Caki2 (cell line): ENCODE measurements around the gene JMJD1C. TPM values are rescaled to one million over a fixed set of nuclear protein-coding genes. Genes with fewer than 3 reads are reported as not detected.
"Not testable (repeated sequence)": the region's sequence is repeated elsewhere in the genome, so short reads cannot be mapped to it uniquely, and the experiment has no call there.

Experiments used
- DNase-seq: peaks from one replicate; pipeline ENCODE4 v3.0.0-alpha.2; 2015; ENCODE audit warnings: low read depth
- in situ Hi-C: cut with HindIII; loops from 2 replicates; pipeline ENCODE4 v1.10.0; 2016; ENCODE audit warnings: low sequenced_read_pairs, low pct_unique_long_range_greater_than_20kb, mixed read lengths
- total RNA-seq: library from RNA; depleted of rRNA; stranded (reverse); fragments of >200 nt; shearing (Covaris generic); gene quantifications from 2 replicates; pipeline ENCODE4 v1.2.3, GENCODE V29; 2014; ENCODE audit warnings: low replicate concordance

Gene JMJD1C
- total RNA-seq, 1 experiment from 2014 or later = 31.0 TPM

DNA sequence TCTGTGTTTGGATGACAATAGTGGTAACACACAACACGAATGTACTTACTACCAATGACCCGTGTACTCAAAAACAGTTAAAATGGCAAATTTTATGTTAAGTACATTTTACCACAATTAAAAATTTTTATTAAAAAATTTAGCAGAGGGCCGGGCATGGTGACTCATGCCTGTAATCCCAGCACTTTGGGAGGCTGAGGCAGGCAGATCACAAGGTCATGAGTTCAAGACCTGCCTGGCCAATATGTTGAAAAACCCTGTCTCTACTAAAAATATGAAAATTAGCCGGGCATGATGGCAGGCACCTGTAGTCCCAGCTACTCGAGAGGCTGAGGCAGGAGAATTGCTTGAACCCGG, 88.5 kb downstream of the JMJD1C start:
- DNase-seq, in situ Hi-C loops: not testable (repeated sequence)

DNA sequence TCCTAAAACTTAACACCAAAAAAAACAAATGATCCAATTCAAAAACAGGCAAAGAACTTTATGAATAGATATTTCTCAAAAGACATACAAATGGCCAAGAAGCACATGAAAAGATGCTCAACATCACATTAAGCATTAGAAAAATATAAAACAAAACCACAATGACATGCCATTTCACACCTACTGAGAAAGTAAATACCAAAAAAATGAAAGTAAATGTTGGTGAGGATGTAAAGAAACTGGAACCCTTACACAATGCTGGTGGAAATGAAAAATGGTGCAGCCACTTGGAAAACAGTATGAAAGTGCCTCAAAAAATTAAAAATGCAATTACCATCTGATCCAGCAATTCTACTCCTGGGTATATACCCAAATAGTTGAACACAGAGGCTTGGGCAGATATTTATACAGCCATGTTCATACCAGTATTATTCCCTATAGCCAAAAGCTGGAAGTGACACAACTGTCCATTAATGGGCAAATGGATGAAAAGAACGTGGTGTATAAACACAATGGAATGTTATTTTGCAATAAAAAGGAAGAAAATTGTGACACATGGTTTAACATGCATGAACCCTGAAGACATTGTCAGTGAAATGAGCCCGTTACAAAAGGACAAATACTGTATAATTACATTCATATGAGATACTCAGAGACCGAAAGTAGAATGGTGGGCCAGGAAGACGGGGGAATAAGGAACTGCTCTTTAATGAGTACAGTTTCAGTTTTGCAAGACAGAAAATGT, 89.0 kb downstream of the JMJD1C start:
- in situ Hi-C loops = no loop called here
- DNase-seq = no peak

DNA sequence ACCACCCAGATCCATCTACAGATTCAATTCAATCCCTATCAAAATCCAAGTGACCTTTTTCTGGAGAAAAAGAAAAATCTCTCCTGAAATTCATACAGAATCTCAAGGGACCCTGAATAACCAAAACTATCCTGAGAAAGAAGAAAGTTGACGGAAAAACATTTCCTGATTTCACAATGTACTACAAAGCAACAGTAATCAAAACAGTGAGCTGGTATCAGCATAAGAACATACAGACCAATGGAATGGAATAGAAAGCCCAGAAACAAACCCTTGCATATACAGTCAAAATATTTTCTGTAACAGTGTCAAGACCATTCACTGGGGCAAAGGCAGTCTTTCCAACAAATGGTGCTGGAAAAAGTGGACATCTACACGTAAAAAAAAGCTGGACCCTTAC, 89.9 kb downstream of the JMJD1C start:
- in situ Hi-C loops = no loop called here
- DNase-seq = no peak

DNA sequence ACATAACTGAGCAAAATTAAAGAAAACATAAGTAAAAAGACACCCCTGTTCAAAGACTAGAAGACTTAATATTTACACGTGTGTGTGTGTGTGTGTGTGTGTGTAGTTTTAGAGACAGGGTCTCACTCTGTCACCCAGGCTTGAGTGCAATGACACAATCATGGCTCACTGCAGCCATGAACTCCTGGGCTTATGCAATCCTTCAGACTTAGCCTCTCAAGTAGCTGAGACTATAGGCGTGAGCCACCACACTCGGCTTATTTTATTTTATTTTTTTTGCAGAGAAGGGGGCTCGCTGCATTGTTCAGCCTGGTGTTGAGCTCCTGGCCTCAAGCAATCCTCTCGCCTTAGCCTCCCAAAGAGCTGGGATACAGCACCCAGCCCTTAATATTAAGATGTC, 90.3 kb downstream of the JMJD1C start:
- no peak for DNase-seq
- in situ Hi-C loops = no loop called here

DNA sequence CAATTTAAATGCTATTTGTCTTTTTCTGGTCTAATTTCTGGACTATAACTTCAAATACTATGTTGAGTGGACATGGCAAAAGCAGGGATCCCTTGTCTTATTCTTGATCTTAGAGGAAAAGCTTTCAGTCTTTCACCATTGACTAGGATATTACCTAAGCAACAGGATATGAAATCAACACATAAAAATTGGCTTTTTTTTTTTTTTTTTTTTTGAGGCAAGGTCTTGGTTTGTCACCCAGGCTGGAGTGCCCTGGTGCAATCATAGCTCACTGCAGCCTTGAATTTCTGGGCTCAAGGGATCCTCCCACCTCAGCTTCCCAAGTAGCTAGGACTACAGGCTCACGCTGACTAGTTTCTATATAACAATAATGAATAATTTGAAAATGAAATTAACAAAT, 90.8 kb downstream of the JMJD1C start:
- DNase-seq = no peak
- in situ Hi-C loops = no loop called here

DNA sequence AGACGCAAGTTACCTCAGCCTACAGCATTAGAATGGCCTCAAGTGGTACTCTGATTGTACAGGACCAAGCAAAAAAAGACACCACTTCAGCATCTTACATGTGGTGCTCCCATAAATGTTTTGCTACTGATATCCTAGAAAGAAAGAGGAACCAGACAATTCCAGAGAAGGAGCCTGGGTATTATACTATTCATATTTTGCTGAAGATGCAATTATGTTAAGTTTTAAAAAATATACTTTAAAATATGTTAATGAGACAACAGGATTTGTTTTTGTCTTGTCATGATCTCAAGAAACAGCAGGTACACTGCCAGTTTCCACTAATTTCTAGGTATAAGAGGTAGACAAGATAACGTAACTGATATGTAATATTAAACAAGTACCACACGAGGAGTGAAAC, 92.6 kb downstream of the JMJD1C start:
- DNase-seq = no peak
- in situ Hi-C loops = no loop called here

DNA sequence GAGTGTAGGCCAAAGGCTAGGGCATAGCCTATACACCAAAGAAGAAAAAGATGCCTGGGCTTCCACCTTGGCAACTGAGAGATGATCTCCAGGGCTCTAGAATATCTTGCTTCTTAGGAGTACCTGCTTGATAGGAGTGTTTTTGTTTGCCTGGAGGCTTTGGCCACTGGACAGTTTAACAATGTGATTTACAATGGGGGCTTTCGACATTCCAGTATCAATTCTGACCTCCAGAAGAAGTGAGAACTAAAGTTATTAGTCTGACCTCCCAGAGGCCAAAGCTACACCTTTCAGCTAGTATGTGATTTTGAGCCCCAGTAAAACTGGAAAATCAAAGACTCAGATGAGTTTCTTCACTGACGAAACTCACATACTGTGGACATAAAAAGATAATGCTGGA, 96.1 kb downstream of the JMJD1C start:
- no peak for DNase-seq
- in situ Hi-C loops = no loop called here

DNA sequence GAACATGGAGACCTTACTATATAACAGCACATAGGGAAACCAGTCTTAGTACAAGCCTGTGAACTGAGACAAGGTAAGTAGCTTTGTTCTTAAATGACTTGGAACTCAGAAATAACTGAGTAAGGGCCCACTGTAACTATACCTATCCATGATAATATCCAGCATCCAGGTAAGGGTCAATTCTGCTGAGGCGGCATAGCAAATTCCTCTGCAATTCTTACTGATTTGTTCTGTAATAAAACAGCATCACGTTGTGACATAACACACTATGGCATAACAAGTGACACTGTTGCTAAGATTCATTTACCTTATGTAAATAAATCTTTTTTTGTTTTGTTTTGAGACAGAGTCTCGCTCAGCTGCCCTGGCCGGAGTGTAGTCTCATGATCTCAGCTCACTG, 97.4 kb downstream of the JMJD1C start:
- DNase-seq = no peak
- in situ Hi-C loops = no loop called here

DNA sequence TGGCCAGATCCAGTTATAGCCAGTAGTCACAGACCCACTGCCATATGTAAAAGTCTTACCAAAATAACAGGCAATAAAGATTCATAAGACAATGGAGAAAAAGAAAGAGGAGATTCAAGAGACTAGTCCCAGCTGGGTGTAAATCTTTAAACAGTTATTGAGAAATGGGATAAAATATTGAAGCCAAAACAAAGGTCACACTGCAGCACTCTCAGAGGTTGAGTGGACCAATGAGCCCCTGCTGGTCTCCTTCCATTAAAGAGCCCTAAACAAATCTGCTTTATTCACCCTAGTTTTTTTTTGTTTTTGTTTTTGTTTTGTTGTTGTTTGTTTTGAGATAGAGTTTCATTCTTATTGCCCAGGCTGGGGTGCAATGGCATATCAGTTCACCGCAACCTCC, 98.8 kb downstream of the JMJD1C start:
- DNase-seq = no peak
- in situ Hi-C loops = no loop called here

DNA sequence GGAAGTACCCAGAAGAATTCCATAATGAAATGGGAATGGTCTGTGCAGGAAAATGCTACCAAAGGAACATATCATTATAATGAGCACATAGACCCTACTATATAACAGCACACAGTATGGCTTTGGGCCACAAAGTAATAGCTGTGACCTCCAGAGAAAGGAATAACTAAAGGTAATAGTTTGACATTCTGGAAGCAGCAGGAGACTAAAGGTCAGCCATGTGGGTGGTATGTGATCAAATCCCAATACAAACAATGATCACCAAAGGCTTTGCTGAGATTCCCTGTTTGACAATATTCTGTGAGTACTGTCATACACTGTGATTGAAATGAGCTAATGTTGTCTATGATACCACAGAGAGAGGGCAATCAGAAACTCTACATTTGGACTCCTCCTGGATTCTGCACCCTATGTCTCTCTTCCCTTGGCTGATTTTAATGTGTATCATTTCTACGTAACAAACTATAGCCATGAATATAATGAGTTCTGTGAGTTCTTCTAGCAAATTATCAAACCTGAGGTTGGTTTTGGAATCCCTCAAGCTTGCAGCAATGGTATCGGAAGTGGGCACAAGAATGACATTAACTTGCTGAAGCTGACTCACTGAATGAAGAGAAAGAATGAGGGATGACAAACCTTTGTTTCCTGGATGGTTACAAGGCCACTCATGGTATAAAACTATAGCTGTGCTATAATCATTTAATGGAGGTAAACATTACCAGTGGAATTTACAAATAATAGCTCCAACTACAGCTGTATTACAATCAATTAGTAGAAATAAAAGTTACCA, 99.6 kb downstream of the JMJD1C start:
- in situ Hi-C loops = no loop called here
- peak; percentile 41 for DNase-seq

DNA sequence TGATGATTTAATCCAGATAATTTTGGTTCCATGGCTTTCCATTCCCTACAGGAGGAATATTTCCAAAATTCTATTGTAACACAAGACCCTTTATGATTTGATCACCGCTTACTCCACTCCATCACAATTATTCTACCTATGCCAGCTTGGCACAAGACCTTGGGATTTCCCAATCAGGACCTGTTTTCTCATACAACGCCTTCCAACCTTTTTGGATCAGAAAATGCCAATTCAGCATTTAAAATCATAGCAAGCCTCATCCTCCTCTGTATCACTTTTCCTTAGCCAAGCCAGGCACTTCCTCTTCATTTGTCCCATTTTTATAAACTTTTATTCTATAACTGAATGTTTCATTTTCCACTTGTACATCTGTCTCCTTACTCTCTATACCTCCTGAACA, 100.9 kb downstream of the JMJD1C start:
- DNase-seq = no peak
- in situ Hi-C loops = no loop called here

DNA sequence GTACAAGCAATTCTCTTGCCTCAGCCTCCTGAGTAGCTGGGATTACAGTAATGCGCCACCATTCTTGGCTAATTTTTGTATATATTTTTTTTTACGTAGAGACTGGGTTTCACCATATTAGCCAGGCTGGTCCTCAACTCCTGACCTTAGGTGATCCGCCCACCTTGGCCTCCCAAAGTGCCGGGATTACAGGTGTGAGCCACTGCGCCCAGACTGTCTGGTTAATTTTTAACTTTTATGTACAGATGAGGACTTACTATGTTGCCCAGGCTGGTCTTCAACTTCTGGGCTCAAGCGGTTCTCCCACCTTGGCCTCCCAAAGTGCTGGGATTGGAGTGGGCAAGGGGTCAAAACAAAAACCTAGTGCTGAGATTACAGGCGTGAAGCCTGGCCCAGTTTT, 101.8 kb downstream of the JMJD1C start:
- no peak for DNase-seq
- in situ Hi-C loops = no loop called here

DNA sequence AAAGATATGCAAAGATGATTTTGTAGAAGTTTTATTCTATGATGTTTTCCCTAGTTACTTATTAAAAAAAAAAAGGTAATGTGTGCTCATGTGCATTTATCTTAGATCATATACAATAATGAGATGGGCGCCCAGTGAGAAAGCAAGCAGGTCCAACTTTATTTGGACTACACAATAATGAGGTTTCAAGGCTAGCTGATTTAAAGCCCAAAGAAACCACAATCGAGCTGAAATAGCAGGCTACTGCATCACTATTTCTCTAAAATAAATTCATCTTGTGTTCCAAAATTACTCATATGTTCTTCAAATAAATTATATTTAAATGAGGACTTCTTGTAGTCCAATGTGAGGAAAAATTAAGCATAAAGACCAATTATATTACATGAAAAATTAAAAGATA, 110.1 kb downstream of the JMJD1C start:
- DNase-seq = no peak
- in situ Hi-C loops = no loop called here

DNA sequence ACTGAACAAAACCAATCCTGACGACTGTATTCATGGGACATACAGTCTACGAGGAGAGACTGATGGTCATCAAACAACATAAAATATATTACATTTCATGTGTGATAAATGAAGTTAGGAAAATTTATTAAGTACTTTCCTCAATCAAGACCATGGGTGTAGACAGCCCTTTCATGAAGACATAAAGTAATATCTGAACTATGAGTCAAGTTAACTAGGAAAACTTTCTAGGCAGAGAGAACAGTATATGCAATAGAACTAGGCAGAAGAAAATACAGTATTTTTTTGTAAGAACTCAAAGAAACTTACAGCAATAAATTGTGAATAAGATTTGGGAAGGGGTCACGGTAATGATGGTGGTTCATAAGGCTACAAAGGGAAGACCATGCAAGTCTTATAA, 112.8 kb downstream of the JMJD1C start:
- DNase-seq = no peak
- in situ Hi-C loops = no loop called here

DNA sequence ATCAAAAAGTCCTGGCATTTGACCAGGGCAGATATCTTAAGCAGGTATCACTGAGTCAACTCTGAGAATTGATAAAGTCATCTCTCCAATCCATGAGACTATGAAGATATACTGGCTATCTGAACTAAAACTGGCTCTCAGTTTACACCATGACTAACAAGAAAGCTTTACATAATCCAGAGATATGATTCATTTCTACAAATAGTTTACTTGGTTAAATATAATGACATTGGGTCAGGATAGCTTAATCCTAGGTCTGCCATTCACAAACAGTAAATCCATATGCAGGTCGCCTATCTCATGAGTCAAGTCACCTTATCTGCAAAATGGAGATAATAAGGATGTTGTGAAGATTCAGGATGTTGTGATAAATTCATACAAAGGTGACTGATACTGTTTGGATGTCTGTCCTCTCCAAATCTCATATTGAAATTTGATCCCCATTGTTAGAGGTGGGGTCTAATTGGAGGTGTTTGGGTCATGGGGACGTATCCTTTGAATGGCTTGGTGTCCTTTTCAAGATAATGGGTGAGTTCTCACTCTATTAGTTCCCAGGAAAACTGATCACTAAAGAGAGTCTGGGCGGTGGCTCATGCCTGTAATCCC, 117.4 kb downstream of the JMJD1C start:
- in situ Hi-C loops = no loop called here
- no peak for DNase-seq

DNA sequence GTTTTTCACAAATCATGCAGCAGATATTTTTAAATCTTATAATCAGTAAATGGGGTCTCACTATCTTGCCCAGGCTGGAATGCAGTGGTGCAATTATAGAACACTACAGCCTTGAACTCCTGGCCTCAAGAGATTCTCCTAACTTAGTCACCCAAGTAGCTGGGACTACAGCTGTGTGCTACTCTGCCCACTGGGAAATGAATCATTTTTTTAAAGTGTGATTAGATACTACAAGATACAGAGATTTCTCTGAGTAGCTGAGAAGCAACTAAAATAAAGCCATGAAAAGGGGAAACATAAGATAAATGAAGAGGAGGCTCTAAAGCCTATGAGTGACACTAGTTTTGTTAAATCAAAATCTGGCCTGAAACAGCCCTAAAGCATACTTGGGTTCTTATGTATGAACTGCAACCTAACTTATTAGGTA, 119.7 kb downstream of the JMJD1C start:
- in situ Hi-C loops = no loop called here
- DNase-seq = no peak

DNA sequence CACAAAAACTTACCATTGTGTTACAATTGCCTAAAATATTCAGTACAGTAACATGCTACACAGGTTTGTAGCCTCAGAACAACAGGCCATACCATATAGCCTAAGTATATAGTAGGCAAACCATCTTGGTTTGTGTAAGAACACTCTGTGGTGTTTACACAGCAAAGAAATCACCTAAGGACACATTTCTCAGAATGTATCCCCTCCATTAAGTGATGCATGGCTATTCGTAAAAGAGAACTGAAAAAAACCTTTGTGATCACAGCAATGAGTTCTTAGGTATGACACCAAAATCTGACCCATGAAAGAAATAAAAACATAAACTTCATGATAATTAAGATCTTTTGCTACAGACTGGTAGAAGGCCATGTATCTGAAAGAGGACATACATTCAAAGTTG, 121.5 kb downstream of the JMJD1C start:
- no peak for DNase-seq

DNA sequence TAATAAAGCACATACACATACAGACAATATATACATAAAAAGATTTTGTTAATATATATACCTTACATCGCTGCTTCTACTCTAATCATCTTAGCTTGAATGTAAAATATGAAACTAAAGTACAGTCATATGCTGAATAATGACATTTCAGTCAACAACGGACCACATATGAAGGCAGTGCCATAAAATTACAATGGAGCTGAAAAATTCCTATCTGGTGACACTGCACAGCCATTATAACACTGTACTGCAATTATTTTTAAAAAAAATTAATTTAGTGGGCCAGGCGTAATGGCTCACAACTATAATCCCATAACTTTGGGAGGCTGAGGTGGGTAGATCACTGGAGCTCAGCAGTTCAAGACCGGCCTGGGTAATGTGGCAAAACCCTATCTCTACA, 122.3 kb downstream of the JMJD1C start:
- in situ Hi-C loops = no loop called here
- DNase-seq = no peak

More for the DNA sequence above, 121.5 kb downstream of the JMJD1C start:
- in situ Hi-C loops = no loop called here

DNA sequence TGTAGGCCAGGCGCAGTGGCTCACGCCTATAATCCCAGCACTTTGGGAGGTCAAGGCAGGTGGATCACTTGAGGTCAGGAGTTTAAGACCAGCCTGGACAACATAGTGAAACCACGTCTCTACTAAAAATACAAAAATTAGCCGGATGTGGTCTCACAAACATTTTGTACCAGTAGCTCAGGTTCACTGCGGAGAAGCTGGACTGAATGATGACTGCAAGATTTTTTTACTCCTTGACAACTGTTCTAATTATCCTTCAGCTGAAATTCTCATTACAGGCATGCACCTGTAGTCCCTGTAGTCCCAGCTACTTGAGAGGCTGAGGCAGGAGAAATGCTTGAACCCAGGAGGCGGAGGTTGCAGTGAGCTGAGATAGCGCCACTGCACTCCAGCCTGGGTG, 126.1 kb downstream of the JMJD1C start:
- in situ Hi-C loops, DNase-seq: not testable (repeated sequence)
